ENCODE measurements around the gene KCNQ2. TPM values are rescaled to one million over a fixed set of nuclear protein-coding genes. Genes with fewer than 3 reads are reported as not detected.
"Not testable (repeated sequence)": the region's sequence is repeated elsewhere in the genome, so short reads cannot be mapped to it uniquely, and the experiment has no call there.

The KCNQ2 gene
- total and polyA plus RNA-seq, 4 donors, result not detected

DNA sequence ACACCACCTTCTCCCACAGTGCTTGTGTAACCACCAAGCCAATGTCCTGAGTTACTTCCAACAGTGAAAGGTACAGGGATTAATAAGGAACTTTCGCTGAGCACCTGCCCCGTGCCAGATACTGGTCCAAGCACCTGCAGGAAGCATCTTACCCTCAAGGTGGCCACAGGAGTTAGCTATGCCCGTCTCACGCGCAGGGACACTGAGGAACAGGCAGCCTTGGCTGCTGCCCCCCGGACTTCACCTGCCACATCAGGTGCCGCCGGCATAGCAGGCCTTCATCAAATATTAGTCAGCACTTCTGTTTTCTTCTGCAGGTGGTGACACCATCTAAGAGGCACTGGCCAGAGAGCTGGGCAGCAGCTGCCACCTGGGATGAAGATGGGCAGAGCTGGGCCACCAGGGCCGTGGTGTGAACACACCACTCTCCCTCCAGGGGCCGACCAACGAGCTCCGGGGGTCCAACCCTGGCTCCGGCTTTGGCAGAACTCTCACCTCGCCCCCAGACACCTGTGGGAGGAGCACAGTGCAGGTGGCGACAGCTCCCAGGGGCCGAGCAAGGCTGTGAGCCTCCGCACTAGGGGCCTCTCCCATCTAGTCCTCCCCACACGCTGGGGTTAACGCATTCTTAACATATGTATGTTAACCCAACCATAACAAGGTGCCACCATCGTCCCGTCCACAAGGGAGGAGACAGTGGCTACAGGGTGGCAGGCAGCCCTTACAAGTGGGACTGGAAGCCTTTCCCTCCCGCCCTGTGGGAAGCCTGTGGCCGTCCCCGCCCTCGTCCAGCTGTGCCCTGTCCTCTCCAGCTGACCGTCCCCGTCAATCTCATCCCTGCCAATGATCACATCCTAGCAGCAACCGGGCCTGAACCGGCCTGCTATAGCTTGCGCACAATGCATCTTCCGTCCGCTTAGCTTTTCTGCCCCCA is 45.2 kb upstream of the KCNQ2 start:
- H3K4me3 ChIP-seq (ENCODE audit: low read length in 2 of 2), result no peak overlapping the region
- 94 to 96% methylated on average over 32 of the region's 32 CpGs for WGBS, 2 donors
- H3K36me3 ChIP-seq (ENCODE audit: control insufficient read depth in 1 of 2, insufficient read depth in 2 of 2, low read length in 1 of 2), result no peaks in the 10 kb centered on the region
- H3K9me3 ChIP-seq (ENCODE audit: control insufficient read depth, low read length), result no peaks in the 10 kb centered on the region
- intact Hi-C loops (cut with DNase I), result no loop called here
- no peaks in the 10 kb centered on the region for H3K4me1 ChIP-seq (ENCODE audit: control insufficient read depth in 1 of 2, insufficient read depth in 2 of 2, low read length in 2 of 2)
- DNase-seq (peak in 1 of 2 donors; percentile 69), ATAC-seq (ENCODE audit: low FRiP score) (no peak)
- no peak overlapping the region for H3K27ac ChIP-seq (ENCODE audit: low read depth in 1 of 2, low read length in 2 of 2)
- no peaks in the 10 kb centered on the region for H3K27me3 ChIP-seq (ENCODE audit: control insufficient read depth in 1 of 2, insufficient read depth in 2 of 2, low read length in 1 of 2)

- H3K9me3 ChIP-seq (ENCODE audit: control insufficient read depth, low read length); intact Hi-C loops (cut with DNase I); H3K27me3 ChIP-seq (ENCODE audit: control insufficient read depth in 1 of 2, insufficient read depth in 2 of 2, low read length in 1 of 2); H3K36me3 ChIP-seq (ENCODE audit: control insufficient read depth in 1 of 2, insufficient read depth in 2 of 2, low read length in 1 of 2); H3K4me1 ChIP-seq (ENCODE audit: control insufficient read depth in 1 of 2, insufficient read depth in 2 of 2, low read length in 2 of 2); H3K27ac ChIP-seq (ENCODE audit: low read depth in 1 of 2, low read length in 2 of 2); ATAC-seq (ENCODE audit: low FRiP score); H3K4me3 ChIP-seq (ENCODE audit: low read length in 2 of 2): not testable (repeated sequence)
- WGBS, 2 donors, result 67 to 76% methylated on average over 7 to 10 of the region's 10 CpGs
- peak in 1 of 2 donors; percentile 41 for DNase-seq
Measured at GRCh38 chr20:63514520-63514919, 42.1 kb upstream of the KCNQ2 start.

DNA sequence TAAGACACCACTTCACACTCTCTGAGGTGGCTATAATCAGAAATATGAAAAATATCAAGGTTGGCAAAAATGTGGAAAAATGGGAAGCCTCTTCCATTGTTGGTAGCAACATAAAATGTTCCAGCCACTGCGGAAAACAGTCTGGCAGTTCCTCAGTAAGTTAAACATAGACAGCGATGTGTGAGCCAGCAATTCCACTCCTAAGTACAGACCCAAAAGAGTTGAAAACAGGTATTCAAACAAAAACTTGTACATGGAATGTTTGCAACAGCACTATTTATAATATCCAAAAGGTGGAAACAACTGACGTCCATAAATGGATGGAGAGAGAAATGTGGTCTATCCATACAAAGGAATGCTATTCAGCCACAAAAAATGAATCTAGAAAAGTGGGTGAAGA is 40.8 kb upstream of the KCNQ2 start:
- H3K36me3 ChIP-seq (ENCODE audit: control insufficient read depth in 1 of 2, insufficient read depth in 2 of 2, low read length in 1 of 2), result no peaks in the 10 kb centered on the region
- no peak for DNase-seq
- no peak overlapping the region for H3K4me3 ChIP-seq (ENCODE audit: low read length in 2 of 2)
- H3K4me1 ChIP-seq (ENCODE audit: control insufficient read depth in 1 of 2, insufficient read depth in 2 of 2, low read length in 2 of 2), result no peaks in the 10 kb centered on the region
- peaks cover 2% of the 10 kb centered on the region for H3K9me3 ChIP-seq (ENCODE audit: control insufficient read depth, low read length)
- intact Hi-C loops (cut with DNase I), result no loop called here
- 84 to 88% methylated on average over 3 of the region's 3 CpGs for WGBS, 2 donors
- H3K27me3 ChIP-seq (ENCODE audit: control insufficient read depth in 1 of 2, insufficient read depth in 2 of 2, low read length in 1 of 2), result no peaks in the 10 kb centered on the region
- no peak for ATAC-seq (ENCODE audit: low FRiP score)
- no peak overlapping the region for H3K27ac ChIP-seq (ENCODE audit: low read depth in 1 of 2, low read length in 2 of 2)

DNA sequence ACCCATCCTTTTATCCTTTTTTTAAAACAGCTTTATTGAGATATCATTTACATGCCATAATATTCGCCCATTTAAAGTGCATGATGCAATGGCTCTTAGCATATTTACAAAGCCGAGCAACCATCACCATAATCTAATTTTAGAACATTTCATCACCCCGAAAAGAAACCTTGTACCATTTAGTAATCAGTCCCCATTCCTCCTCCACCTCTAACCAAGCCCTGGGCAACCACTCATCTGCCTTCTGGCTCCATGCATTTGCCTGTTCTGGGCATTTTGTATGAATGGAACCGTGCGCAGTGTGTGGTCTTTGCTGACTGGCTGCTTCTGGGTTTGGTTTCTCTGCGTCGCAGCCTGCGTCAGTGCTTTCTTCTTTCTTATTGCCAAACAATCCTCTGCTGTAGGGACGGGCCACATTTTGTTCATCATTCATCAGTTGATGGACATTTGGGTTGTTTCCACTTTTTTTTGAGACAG is 36.7 kb upstream of the KCNQ2 start:
- H3K36me3 ChIP-seq (ENCODE audit: control insufficient read depth in 1 of 2, insufficient read depth in 2 of 2, low read length in 1 of 2), result no peaks in the 10 kb centered on the region

DNA sequence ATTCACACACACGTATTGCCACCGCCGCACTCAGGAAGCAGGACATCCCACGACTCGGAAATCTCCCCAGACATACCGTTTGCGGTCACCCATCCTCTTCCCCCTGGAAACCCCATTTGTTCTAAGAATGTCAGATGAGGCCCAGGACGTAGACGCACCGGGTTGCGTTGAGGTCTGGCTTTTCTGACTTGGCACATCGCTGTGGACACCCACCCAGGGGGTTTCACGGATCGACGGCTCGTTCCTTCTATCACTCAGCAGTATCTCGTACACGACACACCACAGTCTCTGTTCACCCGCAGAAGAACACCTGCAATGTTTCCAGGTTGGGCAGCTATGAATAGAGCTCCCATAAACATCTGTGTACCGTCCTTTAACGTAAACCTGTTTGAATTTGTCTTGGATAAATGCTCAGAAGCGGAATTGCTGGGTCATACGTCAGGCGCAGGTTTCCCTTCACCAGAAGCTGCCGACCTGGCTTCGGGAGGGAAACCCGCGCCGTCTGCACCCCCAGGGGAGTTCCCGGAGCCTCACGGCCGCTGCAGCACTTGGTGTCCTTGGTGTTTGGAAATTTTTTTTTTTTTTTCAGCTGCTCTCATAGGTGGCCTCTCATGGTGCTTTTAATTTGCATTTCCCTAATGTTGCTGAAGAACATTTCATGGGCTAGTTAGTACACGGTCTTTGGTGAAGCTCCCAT is 35.8 kb upstream of the KCNQ2 start:
- Histone ChIP-seq H3K9me3 (ENCODE audit: control insufficient read depth, low read length) (peaks cover 13% of the 10 kb centered on the region), H3K36me3 (ENCODE audit: control insufficient read depth in 1 of 2, insufficient read depth in 2 of 2, low read length in 1 of 2) (no peaks in the 10 kb centered on the region), H3K27ac (ENCODE audit: low read depth in 1 of 2, low read length in 2 of 2) (no peak overlapping the region), H3K27me3 (ENCODE audit: control insufficient read depth in 1 of 2, insufficient read depth in 2 of 2, low read length in 1 of 2) (no peaks in the 10 kb centered on the region), H3K4me1 (ENCODE audit: control insufficient read depth in 1 of 2, insufficient read depth in 2 of 2, low read length in 2 of 2) (no peaks in the 10 kb centered on the region), H3K4me3 (ENCODE audit: low read length in 2 of 2) (no peak overlapping the region)
- DNase-seq, result peak in 1 of 2 donors; percentile 43
- WGBS, 2 donors, result 88 to 89% methylated on average over 33 of the region's 33 CpGs
- intact Hi-C loops (cut with DNase I), result no loop called here
- ATAC-seq (ENCODE audit: low FRiP score), result no peak

More for the DNA sequence above, 36.7 kb upstream of the KCNQ2 start:
- H3K9me3 ChIP-seq (ENCODE audit: control insufficient read depth, low read length), result peaks cover 11% of the 10 kb centered on the region
- 86 to 89% methylated on average over 9 of the region's 9 CpGs for WGBS, 2 donors
- no peak overlapping the region for H3K27ac ChIP-seq (ENCODE audit: low read depth in 1 of 2, low read length in 2 of 2)
- no peak overlapping the region for H3K4me3 ChIP-seq (ENCODE audit: low read length in 2 of 2)
- H3K27me3 ChIP-seq (ENCODE audit: control insufficient read depth in 1 of 2, insufficient read depth in 2 of 2, low read length in 1 of 2), result no peaks in the 10 kb centered on the region
- H3K4me1 ChIP-seq (ENCODE audit: control insufficient read depth in 1 of 2, insufficient read depth in 2 of 2, low read length in 2 of 2), result no peaks in the 10 kb centered on the region
- ATAC-seq (ENCODE audit: low FRiP score), result no peak
- DNase-seq, result peak in 1 of 2 donors; percentile 3
- intact Hi-C loops (cut with DNase I), result no loop called here

- intact Hi-C loops (cut with DNase I), result no loop called here
- 92% methylated on average over 27 to 30 of the region's 30 CpGs for WGBS, 2 donors
- no peak overlapping the region for H3K4me3 ChIP-seq (ENCODE audit: low read length in 2 of 2)
- H3K4me1 ChIP-seq (ENCODE audit: control insufficient read depth in 1 of 2, insufficient read depth in 2 of 2, low read length in 2 of 2), result no peaks in the 10 kb centered on the region
- H3K36me3 ChIP-seq (ENCODE audit: control insufficient read depth in 1 of 2, insufficient read depth in 2 of 2, low read length in 1 of 2), result no peaks in the 10 kb centered on the region
- DNase-seq, result peak in 1 of 2 donors; percentile 59
- ATAC-seq (ENCODE audit: low FRiP score), result no peak
- no peaks in the 10 kb centered on the region for H3K27me3 ChIP-seq (ENCODE audit: control insufficient read depth in 1 of 2, insufficient read depth in 2 of 2, low read length in 1 of 2)
- peaks cover 13% of the 10 kb centered on the region for H3K9me3 ChIP-seq (ENCODE audit: control insufficient read depth, low read length)
- no peak overlapping the region for H3K27ac ChIP-seq (ENCODE audit: low read depth in 1 of 2, low read length in 2 of 2)
Measured at GRCh38 chr20:63507083-63507743, 34.8 kb upstream of the KCNQ2 start.

DNA sequence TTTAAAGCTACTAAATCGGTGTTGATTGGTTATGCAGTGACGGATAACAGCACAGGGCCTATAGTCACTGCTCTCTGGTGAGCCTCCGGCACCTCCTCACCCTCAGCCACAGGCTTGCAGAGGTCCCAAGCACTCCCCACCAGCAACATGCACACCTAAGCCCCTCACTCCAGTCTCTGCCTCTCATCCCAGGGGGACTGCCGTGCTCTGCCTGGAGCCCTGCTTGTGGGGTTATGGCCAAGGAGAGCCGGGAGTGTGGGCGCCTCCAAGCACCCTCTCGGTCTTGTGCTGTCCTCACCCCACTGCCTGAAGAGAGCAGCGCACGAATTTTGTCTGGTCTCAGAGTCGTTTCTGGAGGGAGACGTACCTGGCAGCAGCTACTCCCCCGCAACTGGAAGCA is 33.3 kb upstream of the KCNQ2 start:
- whole genome bisulfite sequencing, 2 donors, result 91 to 92% methylated on average over 12 of the region's 12 CpGs
- Histone ChIP-seq H3K27me3 (ENCODE audit: control insufficient read depth in 1 of 2, insufficient read depth in 2 of 2, low read length in 1 of 2) (no peaks in the 10 kb centered on the region), H3K4me3 (ENCODE audit: low read length in 2 of 2) (no peak overlapping the region), H3K4me1 (ENCODE audit: control insufficient read depth in 1 of 2, insufficient read depth in 2 of 2, low read length in 2 of 2) (no peaks in the 10 kb centered on the region), H3K27ac (ENCODE audit: low read depth in 1 of 2, low read length in 2 of 2) (no peak overlapping the region), H3K9me3 (ENCODE audit: control insufficient read depth, low read length) (peaks cover 13% of the 10 kb centered on the region), H3K36me3 (ENCODE audit: control insufficient read depth in 1 of 2, insufficient read depth in 2 of 2, low read length in 1 of 2) (no peaks in the 10 kb centered on the region)
- DNase-seq (peak in 1 of 2 donors; percentile 27), ATAC-seq (ENCODE audit: low FRiP score) (no peak)
- intact Hi-C loops (cut with DNase I), result no loop called here

DNA sequence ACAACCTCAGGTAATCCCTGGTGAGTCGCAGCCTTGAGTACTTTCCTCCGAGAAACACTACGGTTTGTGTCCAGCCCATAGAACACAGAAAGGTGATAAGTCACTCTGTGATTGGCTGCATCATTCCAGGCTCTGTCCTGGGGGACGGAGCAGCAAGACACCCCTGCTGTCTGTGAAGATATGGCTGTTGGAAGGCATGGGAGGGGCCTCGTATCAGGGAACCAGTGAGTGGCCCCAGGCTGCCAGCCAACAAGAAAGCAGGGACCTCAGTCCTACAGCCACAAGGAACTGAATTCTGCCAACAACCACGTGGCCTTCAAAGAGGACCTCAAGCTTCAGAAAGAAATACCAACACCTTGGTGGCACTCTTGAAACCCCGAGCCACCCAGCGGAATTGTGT is 32.8 kb upstream of the KCNQ2 start:
- H3K4me1 ChIP-seq (ENCODE audit: control insufficient read depth in 1 of 2, insufficient read depth in 2 of 2, low read length in 2 of 2), result no peaks in the 10 kb centered on the region
- no peak overlapping the region for H3K27ac ChIP-seq (ENCODE audit: low read depth in 1 of 2, low read length in 2 of 2)
- no peaks in the 10 kb centered on the region for H3K36me3 ChIP-seq (ENCODE audit: control insufficient read depth in 1 of 2, insufficient read depth in 2 of 2, low read length in 1 of 2)
- H3K9me3 ChIP-seq (ENCODE audit: control insufficient read depth, low read length), result peaks cover 13% of the 10 kb centered on the region
- DNase-seq, result peak in 1 of 2 donors; percentile 43
- no peak overlapping the region for H3K4me3 ChIP-seq (ENCODE audit: low read length in 2 of 2)
- 85 to 90% methylated on average over 8 of the region's 8 CpGs for WGBS, 2 donors
- intact Hi-C loops (cut with DNase I), result no loop called here
- ATAC-seq (ENCODE audit: low FRiP score), result no peak
- no peaks in the 10 kb centered on the region for H3K27me3 ChIP-seq (ENCODE audit: control insufficient read depth in 1 of 2, insufficient read depth in 2 of 2, low read length in 1 of 2)
